Germinal center (tissue), 1 donor: Measurements from ENCODE around the gene TDRD3.

Source experiments
- DNase-seq: peaks from one replicate; pipeline ENCODE4 v3.0.0; 2012; ENCODE audit warnings: mixed read lengths, low spot score

Gene TDRD3

GRCh38 chr13:60577761-60578160, 180.7 kb downstream of the TDRD3 start:
- DNase-seq: no peak

GRCh38 chr13:60583196-60583888, 186.3 kb downstream of the TDRD3 start:
- DNase-seq: no peak

DNA sequence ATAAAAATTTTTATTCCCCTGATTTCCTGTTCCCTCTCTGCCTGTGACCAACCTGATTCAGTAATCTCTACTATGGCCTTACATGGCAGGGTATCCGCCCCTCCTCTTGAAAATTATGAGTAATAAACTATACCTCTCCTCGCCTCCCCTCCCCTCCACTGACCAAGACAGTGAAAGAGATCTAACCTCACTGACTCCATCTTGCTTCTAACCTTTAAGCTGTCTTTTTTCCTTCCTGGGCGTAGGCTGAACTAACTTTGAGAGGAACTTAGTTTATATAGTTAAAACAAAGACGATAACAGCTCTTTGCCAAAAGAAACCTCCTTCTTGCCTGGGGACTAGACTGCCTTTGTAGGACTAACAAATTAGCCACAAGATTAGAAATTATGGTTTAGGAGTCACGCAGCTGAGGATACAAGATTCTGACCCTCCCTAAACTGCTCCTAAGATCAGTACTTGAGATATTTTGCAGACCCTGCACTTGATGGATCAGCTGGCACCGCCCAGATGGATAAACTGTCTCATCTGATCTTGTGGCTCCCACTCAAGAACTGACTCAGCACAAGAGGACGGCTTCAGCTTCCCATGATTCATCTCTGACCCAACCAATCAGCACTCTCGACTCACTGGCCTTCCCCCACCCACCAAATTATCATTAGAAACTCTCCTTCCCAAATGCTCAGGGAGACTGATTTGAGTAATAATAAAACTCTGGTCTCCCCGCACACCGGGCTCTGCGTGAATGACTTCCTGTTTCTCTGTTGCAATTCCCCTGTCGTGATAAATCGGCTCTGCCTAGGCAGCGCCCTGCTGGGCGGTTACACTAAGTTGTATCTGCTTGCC, 187.1 kb downstream of the TDRD3 start:
- no peak for DNase-seq

GRCh38 chr13:60584976-60585375, 188.0 kb downstream of the TDRD3 start:
- DNase-seq: no peak

DNA sequence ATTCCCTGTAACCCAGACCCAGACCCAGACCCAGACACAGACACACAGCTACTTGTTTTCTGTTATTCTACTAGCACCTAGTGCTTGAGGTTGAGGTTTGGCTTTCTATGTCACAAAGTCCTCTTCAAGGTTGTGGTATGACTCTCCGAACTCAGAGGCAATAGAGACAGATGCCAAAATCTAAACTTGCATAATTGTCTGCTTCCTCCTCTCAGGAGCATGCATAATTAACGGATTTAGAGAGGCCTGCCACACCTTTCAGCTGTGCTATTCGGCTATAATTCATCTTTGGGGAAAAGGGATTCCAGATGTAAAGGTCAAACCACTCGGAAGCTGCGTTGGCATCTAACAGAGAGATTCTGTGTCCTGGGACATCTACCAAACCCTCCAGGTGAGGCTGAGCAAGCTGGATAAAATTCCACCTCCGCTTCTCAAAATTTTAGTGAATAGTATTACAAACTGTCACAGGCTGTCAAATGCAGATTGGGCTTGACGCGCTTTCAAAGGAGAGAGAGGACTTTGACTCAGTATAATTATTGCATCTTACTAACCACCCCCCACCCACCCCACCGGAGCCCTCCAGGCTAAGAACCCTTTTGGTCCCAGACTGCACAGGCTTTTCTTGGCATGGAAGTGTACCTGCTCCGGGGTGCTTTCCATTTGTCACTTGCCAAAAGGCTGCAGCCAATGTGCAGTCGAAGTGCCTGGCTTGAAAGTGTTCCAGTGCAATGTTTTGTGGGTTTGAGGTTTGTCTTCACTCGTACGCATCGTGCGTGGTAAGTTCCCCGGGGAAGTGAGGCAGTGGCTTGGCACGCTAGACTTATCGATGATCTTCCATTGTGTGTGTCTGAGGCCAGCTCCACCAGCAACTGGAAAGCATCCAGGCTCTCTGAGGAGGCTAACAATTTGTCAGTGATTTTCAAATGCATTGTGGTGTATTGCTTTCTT, 194.1 kb downstream of the TDRD3 start:
- no peak for DNase-seq

- no peak for DNase-seq
Measured at GRCh38 chr13:60603049-60603448, 206.0 kb downstream of the TDRD3 start.

DNA sequence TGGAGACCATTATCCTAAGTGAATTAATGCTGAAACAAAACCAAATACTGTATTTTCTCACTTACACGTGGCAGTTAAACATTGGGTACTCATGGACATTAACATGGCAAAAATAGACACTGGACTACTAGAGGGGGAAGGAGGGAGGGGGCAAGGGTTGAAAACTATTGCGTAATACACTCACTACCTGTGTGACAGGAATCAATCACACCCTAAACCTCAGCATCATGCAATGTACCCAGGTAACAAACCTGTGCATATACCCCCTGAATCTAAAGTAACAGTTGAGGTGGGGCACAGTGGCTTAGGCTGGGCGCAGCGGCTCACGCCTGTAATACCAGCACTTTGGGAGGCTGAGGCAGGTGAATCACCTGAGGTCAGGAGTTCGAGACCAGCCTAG, 207.0 kb downstream of the TDRD3 start:
- DNase-seq: no peak

DNA sequence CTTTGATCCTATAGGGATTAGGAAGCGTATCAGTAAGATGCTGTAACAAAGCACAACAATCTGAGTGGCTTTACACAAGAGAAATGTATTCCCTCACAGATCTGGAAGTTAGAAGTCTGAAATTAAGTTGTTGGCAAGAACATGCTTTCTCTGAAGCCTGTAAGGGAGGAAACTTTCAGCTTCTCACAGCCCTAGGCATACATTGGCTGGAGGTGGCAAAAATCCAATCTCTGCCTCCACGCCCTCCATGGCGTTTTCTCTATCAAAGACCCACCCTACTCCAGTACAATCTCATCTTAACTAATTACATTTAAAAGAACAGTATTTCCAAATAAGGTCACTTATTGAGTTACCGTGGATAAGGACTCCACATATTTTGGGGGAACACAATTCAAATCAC, 211.9 kb downstream of the TDRD3 start:
- DNase-seq: no peak

DNA sequence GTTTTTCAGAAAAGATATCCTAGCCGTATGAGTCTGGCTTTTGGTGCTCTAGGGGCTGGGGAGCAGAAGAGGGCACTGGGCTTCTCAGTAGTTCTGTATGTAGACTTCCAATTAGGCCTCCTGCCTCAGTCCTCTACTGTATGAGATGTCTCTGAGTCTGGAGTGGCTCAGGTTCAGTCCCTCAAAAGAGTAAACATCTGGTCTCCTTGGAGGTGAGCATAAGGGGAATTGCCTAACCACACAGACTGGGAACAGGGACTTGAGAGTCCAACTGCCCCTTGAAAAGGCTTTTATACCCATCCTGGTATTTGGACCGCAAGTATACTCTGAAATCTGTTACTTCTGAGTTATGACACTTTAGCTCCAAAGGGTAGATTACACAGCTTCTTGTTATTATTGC, 214.5 kb downstream of the TDRD3 start:
- no peak for DNase-seq

GRCh38 chr13:60612593-60612992, 215.6 kb downstream of the TDRD3 start:
- DNase-seq: no peak

DNA sequence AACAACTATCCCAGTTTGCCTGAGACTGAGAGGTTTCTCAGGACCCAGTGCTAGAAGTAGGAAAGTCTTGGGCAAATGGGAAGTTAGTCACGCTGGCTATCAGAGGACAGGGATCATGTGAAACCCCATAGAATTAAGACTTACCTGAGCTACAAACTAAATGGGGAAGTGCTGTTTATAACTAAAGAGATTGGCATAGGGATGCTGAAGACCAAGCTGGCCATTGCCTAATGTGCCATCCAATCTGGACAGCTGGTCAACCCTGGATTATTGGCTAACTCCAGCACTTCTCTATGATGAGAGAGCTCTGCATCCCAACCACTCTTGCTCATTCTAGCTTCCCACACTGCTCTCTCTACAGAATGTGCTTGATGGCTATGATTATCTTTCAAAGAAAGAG, 216.1 kb downstream of the TDRD3 start:
- DNase-seq: no peak

DNA sequence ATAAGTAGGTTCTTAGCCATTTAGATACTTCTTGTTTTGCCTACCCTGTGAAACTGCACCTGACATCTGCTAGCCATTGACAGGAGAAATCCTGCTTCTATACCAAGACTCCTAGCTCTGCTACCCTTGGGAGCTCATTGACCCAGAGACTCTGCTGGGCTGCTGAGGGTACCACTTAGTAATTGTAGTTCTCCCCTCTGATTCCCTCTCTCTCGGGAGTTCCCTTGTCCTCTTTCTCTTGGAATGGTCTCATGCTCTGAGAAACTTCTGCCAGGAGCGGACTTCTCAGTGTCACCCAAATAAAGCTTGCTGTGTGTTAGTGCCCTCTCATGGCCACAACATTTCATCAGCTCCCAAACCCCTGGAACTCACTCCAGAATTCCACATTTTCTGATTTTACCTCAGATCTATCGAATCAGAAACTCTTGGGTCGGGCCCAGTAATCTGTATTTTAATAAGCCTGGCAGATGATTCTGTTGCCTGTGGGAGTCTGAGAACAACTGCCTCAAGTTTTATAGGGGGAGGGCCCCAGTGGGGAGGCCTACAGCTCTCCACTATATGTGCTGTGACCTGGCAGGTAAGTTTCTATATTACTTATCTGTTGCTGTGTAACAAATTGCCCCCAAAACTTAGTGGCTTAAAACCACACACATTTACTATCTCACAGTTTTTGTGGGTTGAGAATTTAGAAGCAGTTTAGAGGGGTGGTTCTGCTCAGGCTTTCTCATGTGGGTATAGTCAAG, 221.1 kb downstream of the TDRD3 start:
- DNase-seq: no peak

DNA sequence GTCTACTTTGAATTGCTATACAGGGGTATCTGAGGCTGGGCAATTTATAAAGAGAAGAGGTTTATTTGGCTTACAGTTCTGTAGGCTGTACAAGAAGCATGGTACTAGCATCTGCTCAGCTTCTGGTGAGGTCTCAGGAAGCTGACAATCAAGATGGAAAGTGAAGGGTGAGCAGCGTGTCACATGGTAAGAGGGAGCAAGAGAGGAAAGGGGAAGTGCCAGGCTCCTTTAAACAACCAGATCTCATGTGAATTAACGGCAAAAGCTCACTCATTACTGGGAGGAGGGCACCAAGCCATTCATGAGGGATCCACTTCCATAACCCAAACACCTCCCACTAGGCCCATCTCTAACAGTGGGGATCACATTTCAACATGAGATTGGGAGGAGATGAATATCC, 222.4 kb downstream of the TDRD3 start:
- no peak for DNase-seq

DNA sequence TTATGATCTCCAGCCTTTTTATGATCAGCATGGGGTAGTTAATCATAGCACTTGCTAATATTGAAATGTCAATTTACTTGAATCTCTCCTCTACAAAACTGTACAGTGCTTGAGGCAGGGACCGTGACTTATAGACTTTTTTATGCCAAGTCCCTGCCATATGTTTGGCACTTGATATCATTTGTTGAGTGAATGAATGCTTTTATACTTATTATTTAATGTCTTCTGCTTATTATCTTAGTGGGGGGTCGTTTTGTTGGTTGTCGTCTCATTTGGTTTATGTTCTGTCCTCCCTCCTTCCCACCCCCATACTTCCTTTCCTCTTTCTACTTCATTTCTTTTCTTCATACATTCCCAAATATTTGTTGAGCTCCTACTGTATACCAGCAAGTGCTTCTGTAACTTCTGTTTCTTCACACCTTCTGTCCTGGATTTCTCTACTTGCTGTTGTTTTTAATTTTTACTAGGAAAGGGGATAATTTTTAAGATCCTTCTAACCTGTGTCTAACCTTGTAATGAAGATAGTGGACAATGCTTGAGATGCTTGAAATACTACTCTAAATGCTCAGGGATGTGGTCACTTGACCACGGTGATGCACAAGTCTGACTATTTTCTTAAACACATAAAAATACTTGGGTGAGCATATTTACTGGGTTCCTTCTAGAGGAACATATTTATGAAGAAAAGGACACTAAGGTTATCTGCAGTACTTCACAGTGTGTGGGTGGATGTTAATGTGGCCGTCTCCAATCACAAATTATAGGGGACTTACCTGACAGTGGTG, 223.8 kb downstream of the TDRD3 start:
- no peak for DNase-seq

DNA sequence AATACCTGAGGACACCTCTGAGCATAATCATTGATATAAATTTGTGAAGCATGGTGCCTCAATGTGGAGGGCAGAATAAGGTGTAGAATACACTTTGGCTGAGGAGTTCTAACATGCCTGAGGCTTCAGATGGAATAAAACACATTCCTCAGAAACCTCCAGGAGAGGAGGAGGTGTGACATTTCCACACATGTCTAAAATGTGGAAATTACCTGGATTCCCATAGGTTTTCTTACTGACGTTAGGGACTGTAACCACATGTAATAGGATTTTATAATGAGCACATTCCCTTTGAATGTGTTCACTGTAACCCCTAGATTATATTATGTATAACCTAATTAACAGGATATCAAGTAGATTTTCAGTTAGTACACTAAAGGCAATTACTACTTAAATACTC, 226.1 kb downstream of the TDRD3 start:
- no peak for DNase-seq
